Ammon's horn (tissue), 1 donor: Measurements from ENCODE around the gene TBKBP1.
"Not testable (repeated sequence)": the region's sequence is repeated elsewhere in the genome, so short reads cannot be mapped to it uniquely, and the experiment has no call there.

Experiments
- DNase-seq: peaks from one replicate; pipeline ENCODE4 v3.0.0-alpha.2; 2016; ENCODE audit warnings: low spot score

TBKBP1 gene

GRCh38 chr17:47682138-47682537, 11.8 kb upstream of the TBKBP1 start:
- no peak for DNase-seq

- not testable (repeated sequence) for DNase-seq
Observed at GRCh38 chr17:47682727-47683126, 11.2 kb upstream of the TBKBP1 start.

GRCh38 chr17:47684025-47684424, 9.9 kb upstream of the TBKBP1 start:
- no peak for DNase-seq

GRCh38 chr17:47684535-47685193, 9.3 kb upstream of the TBKBP1 start:
- DNase-seq: no peak

- DNase-seq: no peak
Observed at GRCh38 chr17:47685556-47686275, 8.2 kb upstream of the TBKBP1 start.

GRCh38 chr17:47686276-47686635, 7.7 kb upstream of the TBKBP1 start:
- DNase-seq: no peak

- no peak for DNase-seq
Observed at GRCh38 chr17:47686664-47687327, 7.2 kb upstream of the TBKBP1 start.

- no peak for DNase-seq
Observed at GRCh38 chr17:47687328-47687690, 6.7 kb upstream of the TBKBP1 start.

GRCh38 chr17:47687748-47688147, 6.2 kb upstream of the TBKBP1 start:
- DNase-seq: no peak

- DNase-seq: no peak
Observed at GRCh38 chr17:47690121-47690520, 3.8 kb upstream of the TBKBP1 start.

- no peak for DNase-seq
Observed at GRCh38 chr17:47692137-47692894, 1.6 kb upstream of the TBKBP1 start.

GRCh38 chr17:47692895-47693730, 848 bp upstream of the TBKBP1 start:
- DNase-seq: no peak

GRCh38 chr17:47694581-47695428, 844 bp downstream of the TBKBP1 start:
- DNase-seq: peak; percentile 58

GRCh38 chr17:47695429-47696376, 1.7 kb downstream of the TBKBP1 start:
- no peak for DNase-seq

- DNase-seq: no peak
Observed at GRCh38 chr17:47696717-47697642, 3.0 kb downstream of the TBKBP1 start.

GRCh38 chr17:47697906-47698711, 4.1 kb downstream of the TBKBP1 start:
- no peak for DNase-seq

- peak; percentile 55 for DNase-seq
Observed at GRCh38 chr17:47698749-47699535, 5.0 kb downstream of the TBKBP1 start.
